Measurements from ENCODE around the gene CAP2.

The CAP2 gene, protein sequence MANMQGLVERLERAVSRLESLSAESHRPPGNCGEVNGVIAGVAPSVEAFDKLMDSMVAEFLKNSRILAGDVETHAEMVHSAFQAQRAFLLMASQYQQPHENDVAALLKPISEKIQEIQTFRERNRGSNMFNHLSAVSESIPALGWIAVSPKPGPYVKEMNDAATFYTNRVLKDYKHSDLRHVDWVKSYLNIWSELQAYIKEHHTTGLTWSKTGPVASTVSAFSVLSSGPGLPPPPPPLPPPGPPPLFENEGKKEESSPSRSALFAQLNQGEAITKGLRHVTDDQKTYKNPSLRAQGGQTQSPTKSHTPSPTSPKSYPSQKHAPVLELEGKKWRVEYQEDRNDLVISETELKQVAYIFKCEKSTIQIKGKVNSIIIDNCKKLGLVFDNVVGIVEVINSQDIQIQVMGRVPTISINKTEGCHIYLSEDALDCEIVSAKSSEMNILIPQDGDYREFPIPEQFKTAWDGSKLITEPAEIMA

DNA sequence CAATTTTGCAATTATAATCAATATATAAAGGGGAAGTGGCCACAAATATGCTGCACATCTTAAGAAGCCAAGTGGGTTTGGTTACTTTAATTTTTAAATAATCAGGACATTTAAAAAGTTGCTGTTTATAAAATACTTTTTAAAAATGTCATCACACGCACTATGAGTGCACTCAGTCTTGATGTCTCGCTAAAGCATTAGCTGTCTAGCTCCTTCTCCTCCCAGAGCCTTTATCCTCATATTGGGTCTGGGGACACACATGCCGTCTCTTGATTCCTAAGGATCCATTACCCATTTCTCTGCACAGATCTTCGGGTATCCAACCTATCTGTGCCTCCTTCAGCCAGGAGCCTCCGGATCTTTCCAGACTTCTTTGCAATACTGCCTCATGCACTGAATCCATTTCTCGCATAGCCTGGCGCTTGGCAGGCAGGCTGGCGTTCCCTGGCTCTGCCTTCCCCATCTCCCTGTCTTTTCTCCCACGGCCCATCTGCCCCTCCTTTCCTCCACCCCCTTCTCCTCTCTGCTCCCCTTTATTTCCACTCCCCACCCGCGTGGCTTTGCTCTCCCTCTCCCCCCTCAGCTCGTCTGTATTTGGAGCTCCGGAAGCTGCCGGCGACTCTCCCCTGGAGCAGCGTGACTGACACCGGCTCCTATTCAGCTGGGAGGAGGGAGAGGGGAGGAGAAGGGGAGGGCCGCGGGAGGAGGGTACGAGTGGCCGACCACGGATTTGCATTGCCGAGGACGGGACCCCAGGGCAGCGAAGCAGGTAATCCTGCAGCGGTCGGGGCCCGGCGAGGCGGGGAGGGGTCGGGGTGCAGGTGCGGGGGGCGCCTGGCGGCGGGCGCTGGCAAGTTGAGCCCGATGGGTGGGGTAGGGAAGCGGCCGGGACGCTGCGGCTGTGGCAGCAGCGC, at the start of gene CAP2:
Gene CAP2 (plus strand): TSS at position 618 of the 914 bp plus-strand sequence. CDS start 27,961 bp downstream, outside the sequence.
- peak; percentile 44 for DNase-seq

DNA sequence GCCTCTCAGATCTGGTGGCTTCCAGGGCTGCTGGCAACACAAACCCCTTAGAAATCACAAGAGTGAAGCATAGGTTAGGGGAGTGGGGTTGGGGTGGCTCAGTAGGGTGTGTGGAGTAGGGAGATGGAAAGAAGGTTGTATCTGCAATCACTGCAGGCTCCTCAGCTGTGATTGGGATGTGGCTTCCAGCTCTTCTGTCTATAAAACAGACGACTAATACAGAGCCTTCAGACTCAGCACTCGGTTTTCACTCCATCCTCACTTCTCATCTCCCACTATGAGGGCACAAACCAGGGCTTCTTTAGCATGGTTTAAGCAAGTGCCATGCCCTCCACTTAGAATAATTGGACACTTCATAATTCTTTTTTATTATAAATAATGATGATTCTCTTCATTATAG, 46.4 kb upstream of the CAP2 start:
- no peak for DNase-seq

DNA sequence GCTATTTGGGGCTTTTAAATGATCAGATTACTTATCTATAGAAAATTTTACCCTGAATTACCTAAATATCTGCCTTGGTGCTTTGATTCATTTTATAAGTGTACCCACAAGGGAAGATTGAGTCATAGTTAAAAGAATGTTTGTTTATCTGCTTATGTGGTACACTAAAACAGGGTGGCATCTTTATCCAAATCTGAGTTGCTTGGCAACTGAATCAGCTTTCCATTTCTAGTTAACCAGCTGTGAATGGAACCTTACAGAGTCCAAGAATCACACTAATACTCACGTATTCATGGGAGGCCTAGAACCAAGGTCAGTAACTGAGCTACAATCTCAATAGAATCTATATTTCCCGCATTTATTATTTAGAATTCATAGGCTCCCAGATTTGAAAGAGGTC, 44.0 kb upstream of the CAP2 start:
- no peak for DNase-seq

DNA sequence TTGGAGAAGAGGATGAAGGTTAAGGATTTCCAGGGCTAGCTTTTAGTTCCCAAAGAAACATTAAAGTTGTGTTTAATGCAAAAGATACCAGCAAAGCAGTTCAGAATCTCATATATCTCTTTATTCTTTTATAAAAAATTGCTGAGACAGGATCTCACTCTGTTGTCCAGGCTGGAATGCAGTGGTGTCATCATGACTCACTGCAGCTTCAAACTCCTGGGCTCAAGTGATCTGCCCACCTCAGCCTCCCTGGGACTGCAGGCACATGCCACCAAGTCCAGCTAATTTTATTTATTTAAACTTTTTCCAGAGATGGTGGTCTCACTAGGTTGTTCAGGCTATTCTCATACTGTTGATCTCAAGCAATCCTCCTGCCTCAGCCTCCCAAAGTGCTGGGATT, 41.1 kb upstream of the CAP2 start:
- DNase-seq: no peak

DNA sequence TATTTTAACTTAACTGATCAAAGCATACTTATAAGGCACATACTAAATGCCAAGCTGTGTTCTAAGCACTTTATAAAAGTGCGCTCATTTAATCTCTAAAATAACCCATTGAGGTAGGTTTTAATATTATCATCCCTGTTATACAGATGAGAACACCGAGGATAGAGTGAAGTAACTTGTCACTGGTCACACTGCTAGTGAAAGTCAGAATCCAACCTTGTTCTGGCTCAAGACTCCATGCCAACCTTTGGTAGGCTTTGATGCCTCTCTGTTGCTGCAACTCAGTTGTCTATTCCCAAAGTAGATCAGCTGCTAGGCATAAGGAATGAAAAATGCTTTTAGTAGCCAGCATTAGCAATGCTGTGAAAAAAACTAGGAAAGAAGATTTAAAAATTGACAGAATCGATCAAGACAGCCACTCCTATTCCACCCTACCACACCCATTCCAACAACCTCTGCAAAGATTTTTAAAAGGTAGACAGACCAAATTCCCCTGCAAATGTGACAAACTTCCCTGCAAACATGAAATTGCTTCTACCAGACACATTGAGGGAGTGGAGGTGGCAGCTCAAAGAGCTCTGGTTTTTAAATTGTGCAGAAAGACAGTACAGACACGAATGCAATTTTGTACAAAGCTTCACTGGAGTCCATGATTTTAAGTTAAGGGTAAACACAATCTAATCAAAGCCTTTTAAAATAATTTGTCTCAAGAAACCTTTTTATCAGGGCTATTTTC, 39.8 kb upstream of the CAP2 start:
- DNase-seq: no peak

DNA sequence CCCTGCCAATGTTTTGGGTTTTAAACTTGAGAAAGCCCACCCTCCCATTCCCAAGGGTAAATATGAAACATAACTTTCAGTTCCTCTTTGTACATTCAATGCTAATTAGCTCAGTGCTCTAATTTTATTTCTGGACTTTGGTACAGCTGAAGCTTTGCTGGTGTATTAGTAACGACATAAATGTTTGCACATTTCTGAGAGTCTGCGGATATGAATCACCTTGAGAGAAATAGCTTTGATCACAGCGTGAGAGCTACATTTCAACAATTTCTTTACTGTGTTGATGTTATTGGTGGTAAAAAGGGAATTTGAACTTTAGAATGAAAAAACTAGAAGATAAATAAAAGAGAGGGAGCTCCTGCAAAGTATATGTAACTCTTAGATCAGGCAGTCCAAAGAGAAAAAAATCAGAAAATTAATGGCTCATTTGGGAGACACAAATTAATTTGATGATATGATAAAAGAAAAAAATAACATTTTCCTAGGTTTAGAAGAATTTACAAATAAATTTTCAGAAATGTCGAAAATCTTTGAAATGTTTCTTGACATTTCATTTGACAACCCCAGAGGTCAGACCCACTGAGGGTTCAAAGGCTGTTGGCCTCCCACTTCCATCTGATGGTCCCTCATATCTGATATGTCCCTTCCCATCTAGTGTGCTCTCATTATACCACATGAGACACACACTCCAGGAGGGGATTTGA, 38.5 kb upstream of the CAP2 start:
- DNase-seq: no peak

DNA sequence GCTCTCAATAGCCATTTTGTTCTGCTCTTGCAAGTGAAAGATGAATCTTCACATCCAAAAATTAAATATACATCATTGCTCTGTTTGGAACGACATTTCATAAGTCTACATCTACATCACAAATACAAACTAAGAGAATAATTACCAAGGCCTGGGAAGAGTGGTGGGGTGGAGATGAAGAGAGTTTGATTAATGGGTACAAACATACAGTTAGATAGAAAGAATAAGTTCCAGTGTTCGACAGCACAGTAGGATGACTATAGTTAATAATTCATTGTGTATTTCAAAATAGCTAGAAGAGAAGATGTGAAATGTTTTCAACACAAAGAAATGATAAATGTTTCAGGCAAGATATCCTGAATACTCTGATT, 38.0 kb upstream of the CAP2 start:
- DNase-seq: no peak

DNA sequence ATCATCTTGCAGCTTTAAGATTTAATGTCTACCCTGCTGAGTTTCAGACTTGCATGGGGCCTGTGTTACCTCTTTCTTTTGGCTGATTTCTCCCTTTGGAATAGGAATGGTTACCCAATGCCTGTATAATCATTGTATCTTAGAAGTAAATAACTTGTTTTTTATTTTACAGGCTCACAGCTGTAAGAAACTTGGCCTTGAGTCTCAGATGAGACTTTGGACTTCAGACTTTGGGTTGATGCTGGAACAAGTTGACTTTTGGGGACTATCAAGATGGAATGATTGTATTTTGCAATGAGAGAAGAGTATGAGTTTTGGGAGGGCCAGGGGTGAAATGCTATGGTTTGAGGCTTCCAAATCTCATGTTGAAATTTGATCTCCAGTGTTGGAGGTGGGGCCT, 34.9 kb upstream of the CAP2 start:
- DNase-seq: no peak

DNA sequence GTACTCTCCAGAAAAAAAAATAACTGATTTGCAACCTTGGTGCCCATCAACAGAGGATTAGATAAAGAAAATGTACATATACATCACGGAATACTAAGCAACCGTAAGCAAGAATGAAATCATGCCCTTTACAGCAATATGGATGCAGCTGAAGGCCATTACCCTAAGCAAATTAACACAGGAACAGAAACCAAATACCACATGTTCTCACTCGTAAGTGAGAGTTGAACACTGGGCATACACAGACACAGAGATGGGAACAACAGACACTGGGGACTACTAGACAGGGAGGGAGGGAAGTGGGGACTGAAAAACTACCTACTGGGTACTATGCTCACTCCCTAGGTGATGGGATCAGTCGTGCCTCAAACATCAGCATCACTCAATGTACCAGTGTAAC, 32.8 kb upstream of the CAP2 start:
- DNase-seq: no peak

DNA sequence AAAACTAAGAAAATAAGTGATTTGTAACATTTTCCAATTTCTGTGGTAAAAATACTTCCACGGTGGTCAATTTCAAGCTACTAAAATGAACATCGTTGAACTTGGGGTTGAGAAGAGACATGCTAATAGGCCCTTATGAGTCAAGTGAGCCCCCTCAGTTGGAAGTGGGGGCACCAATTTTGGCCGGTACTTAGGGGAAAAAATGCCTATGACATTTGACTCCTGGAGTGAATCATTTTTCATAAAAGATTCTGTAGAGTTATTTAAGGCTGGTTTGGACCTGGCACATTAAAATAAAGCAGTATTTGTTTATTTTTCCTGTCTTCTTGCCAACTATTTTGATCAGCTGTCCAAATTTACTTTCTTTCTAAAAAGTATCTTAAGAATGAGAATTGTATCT, 32.4 kb upstream of the CAP2 start:
- DNase-seq: no peak

DNA sequence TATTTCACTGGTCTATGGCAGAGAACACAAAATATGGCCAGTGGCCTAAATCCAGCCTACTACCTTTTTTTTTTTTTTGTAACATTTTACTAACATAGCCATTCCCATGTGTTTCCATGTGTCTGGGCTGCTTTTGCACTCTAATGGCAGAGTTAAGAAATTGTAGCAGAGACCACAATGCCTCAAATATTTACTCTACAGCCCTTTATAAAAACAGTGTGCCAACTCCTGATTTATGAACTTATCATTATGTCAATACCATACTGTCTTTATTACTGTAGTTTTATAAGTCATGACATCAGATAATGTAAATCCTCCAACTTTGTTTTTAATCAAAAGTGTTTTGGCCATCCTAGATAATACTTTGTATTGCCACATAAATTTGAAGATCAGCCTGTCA, 27.4 kb upstream of the CAP2 start:
- DNase-seq: no peak

DNA sequence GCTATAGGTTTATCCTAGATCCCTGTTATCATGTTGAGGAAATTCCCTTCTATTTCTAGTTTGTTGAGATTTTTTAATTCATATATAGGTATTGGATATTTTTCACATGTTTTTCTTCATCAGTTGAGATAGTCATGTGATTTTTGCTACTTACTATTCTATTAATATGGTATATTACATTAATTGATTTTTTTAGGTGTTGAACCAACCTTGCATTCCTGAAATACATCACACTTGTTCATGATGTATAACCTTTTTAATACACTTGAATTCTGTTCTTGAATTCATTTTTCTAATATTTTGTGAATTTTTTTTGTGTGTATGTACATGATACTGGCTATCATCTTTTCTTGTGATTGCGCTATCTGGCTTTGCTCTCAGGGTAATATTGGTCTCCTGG, 25.5 kb upstream of the CAP2 start:
- no peak for DNase-seq

DNA sequence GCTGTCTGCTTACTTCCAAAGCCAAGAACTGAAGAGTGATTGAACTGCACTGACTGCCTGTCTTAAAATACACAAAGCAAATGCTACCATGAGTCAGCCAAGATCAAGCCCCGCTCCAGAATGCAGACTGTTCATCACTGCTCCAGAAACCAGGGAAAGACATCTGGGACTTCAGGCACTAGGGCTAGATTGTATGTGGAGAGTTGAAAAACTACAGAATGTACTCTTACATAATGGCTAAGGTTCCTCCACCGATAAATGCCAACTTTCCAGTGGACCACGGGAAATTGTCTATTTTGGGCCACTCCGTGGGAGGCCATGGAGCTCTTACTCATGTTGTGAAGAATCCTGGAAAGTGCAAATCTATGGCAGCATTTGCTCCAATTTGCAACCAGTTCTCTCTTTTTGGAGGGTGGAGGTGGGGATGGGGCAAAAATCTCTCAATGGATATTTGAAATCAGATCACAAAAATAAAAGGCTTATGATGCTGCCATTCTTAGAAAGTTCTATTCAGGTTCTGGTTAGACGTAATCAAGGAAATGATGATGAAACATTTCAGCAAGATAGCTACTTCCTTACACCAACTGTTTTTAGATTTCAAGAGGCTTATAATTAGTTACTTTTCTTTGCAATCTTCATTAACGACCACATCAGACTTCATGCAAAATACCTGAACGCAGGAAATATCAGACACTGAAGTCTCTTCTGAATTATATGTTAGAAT, 11.8 kb upstream of the CAP2 start:
- DNase-seq: no peak

DNA sequence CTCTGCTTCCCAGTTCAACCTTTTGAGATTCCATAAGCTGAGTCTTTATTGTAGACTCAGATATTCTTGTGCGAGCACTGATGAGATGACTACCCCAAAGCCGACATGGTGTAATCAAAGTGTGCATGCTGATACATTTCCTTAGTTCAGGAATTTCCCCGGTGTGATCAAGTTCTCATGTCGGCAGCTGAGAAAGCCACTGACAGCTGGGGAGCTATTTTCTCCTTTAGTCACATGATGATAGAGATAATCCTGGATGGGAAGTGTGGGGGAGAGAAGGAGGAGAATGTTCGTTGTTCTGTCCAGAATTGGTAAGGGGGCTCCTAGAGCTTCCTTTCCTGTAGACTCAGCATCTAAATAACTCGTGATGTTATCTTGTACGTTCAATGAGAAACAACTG, 7.7 kb upstream of the CAP2 start:
- DNase-seq: no peak

DNA sequence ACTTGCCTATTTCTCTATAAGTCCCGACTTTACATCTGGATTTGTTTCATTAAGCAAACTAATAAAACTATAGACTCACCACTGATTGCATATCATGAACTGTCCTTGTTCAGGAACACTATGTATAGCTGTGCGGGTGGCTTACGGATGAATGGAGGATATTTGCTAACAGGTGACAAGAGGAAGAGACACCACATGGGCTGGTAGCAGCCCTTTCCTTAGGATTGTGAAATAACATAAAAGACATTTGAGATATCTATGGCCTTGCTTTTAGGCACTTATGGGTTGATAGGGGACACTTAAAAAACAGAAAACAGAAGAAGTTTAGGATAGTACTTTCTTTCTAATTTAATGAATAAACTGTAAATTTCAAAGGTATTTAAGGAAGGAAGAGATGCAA, 5.0 kb upstream of the CAP2 start:
- no peak for DNase-seq

DNA sequence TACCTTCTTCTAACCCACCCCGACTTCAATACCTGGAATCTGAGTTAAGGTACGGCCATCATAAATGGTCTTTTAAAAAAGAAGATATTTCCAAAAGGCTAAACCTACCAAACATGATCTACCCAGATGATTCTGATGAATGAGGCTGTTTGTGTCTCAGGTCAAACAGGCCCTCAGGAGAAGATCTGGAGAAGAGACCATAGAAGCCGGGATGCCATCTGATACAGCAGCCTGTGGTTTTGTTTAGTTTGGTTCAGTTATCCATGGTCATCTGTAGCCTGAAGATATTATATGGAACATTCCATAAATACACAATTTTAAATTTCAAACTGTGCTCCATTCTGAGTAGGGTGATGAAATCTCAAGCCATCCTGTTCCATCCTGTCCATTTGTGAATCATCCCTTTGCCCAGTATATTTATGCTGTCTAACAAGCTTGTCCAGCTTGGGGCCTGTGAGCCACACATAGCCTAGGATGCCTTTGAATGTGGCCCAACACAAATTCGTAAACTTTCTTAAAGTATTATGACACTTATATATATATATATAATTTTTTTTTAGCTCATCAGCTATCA, 4.0 kb upstream of the CAP2 start:
- no peak for DNase-seq

DNA sequence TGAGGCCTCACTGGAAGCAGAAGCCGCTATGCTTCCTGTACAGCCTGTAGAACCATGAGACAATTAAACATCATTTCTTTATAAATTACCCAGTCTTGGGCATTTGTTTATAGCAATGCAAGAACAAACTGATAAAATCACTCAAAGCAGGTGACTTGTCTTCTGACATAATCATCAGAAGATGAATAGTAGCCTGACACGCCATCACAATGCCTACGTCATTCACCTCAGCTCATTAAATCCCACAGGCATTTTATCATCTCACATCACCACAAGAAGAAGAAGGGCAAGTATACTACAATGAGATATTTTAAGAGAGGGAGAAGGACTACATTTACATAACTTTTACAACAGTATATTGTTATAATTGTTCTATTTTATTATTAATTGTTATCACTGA, 3.1 kb upstream of the CAP2 start:
- DNase-seq: no peak

DNA sequence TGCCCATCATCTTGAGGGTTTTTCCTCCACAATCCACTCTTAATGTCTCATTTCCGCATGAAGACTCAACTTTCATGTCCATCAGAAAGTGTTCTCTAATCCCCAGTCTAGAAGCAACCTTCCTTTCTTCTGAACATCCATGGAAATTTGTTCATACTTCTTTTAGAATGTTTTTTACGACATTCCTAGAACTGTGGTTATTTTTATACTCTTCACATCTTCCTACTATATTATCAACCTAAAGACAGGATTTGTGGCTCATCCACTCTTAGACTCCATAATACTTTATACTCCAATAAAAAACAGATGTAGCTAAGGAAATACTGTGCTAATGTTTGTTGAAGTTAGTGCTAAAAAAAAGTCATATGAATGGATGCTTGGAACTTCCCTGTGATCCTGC, 1.4 kb upstream of the CAP2 start:
- DNase-seq: no peak

DNA sequence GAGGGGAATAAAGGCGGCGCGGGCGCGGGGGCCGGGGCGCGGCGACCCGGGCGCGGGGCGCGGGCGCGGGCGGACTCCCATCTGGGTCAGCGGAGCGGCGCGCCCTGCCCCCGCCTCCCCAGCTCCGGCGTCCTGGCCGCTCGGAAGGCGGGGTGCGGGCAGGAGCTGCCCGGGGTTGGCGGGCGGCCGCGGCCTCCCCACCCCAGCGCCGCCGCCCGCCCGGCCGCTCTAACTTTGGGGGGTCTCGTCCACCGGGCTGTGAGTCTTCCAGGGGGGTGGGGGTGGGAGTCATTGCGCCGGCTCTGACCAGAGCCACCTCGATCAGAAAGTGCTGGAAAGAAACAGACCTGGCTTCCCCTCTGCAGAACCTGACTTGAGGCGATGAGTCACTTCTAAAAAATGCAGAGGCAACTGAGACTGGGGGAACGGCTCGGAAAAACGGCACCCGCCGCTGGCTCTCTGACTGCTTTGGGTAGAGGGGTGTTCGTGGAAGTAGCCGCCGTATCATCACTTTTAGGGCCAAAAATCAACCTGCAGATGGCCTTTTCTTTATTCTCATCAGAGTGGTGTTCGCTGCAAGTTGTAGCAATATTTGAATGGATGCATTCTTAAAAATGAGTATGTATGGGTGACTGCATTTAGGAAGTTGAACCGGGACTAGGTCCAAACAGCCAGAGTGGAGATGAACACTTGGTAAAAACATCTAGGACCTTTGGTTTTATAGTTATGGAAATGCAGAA, 667 bp downstream of the CAP2 start:
- DNase-seq: peak; percentile 9

DNA sequence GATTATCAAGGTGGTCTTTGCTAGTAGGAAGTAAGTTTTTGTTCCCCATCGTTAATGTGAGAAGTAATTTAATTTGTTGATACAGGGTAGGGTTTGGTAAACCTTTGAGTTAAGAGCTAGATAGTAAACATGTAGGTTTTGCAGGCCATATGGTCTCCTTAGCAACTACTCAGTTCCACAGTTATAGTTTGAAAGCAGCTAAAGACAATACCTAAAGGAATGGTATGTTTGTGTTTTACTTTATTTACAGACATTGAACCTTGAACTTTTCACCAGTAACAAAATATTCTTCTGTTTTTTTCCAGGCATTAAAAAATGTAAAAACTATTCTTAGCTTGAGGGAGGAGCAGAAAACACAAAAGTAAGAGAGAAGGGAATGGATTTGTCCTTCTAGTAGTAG, 1.7 kb downstream of the CAP2 start:
- DNase-seq: no peak

DNA sequence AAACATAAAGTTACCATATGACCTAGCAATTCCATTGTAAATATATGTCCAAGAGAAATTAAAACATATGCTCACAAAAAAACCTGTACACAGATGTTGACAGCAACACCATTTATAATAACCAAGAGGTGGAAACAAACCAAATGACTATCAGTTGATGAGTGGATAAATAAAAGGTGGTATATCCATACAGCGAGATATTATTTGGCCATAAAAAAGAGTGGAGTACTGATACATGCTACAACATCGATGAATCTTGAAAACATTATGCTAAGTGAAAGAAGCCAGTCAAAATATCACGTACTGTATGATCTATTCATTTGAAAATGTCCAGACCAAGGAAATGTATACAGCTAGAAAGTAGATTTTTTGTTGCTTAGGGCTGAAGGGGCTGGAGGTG, 2.9 kb downstream of the CAP2 start:
- DNase-seq: no peak

Measured in NCI-H774 (cell line).